Keratinocyte (primary cell): ENCODE measurements around the gene HECA. TPM values are rescaled to one million over a fixed set of nuclear protein-coding genes. Genes with fewer than 3 reads are reported as not detected.

ENCODE experiments used
- DNase-seq: peaks from one replicate; pipeline ENCODE4 v3.0.0-alpha.2; 2011; ENCODE audit warnings: low read depth, missing footprints, low spot score
- FAIRE-seq: peaks from 2 replicates; lab custom pipeline; 2011; peaks lifted over from hg19 to GRCh38; lab: Jason Lieb, UNC
- H2AFZ ChIP-seq: 2 replicates; pipeline ENCODE4 v1.6.0; 2012; ENCODE audit warnings: low read length, control low read depth, inconsistent platforms; ENCODE audit not compliant: control insufficient read depth
- H3K27ac ChIP-seq: 2 replicates; pipeline ENCODE4 v1.5.1; 2011; ENCODE audit warnings: low read length; ENCODE audit not compliant: control insufficient read depth, insufficient read depth
- H3K27me3 ChIP-seq: 3 replicates; pipeline ENCODE4 v1.6.0; 2011; ENCODE audit warnings: low read length; ENCODE audit not compliant: control insufficient read depth, insufficient read depth; ENCODE audit errors: extremely low read depth
- H3K36me3 ChIP-seq, 2 experiments: 2 replicates in 1 of 2; 3 replicates in 1 of 2; pipeline ENCODE4 v1.5.1; 2011; ENCODE audit warnings: low read length in 2 of 2, mild to moderate bottlenecking in 1 of 2; ENCODE audit not compliant: control insufficient read depth in 2 of 2, insufficient read depth in 2 of 2; ENCODE audit errors: extremely low read depth in 1 of 2
- H3K4me1 ChIP-seq: 3 replicates; pipeline ENCODE4 v1.5.1; 2011; ENCODE audit warnings: low read length; ENCODE audit not compliant: control insufficient read depth, insufficient read depth; ENCODE audit errors: extremely low read depth
- H3K4me2 ChIP-seq: 3 replicates; pipeline ENCODE4 v1.6.0; 2011; ENCODE audit warnings: low read depth, low read length; ENCODE audit not compliant: control insufficient read depth, insufficient read depth; ENCODE audit errors: extremely low read depth
- H3K4me3 ChIP-seq, 3 experiments: fragments of 200-600 bp in 1 of 3; sonication (generic) in 1 of 3; 2 replicates in 2 of 3; 3 replicates in 1 of 3; pipeline ENCODE4 v1.5.1; 2011 to 2016; ENCODE audit warnings: low read length in 3 of 3, mild to moderate bottlenecking in 3 of 3, control low read depth in 2 of 3, inconsistent platforms in 1 of 3, low read depth in 1 of 3, mixed read lengths in 1 of 3, mixed run types in 1 of 3, moderate library complexity in 1 of 3; ENCODE audit not compliant: control insufficient read depth in 2 of 3, insufficient read depth in 2 of 3; ENCODE audit errors: extremely low read depth in 1 of 3
- H3K79me2 ChIP-seq: 2 replicates; pipeline ENCODE4 v1.6.0; 2012; ENCODE audit warnings: low read length; ENCODE audit not compliant: control insufficient read depth, insufficient read depth
- H3K9ac ChIP-seq: 3 replicates; pipeline ENCODE4 v1.6.0; 2011; ENCODE audit warnings: low read length; ENCODE audit not compliant: control insufficient read depth, insufficient read depth; ENCODE audit errors: extremely low read depth
- H3K9me1 ChIP-seq: 3 replicates; pipeline ENCODE4 v1.6.0; 2011; ENCODE audit warnings: low read length; ENCODE audit not compliant: control insufficient read depth, insufficient read depth; ENCODE audit errors: extremely low read depth
- H3K9me3 ChIP-seq: 2 replicates; pipeline ENCODE4 v1.5.1; 2012; ENCODE audit warnings: low read depth, low read length; ENCODE audit not compliant: control insufficient read depth
- H4K20me1 ChIP-seq: 3 replicates; pipeline ENCODE4 v1.6.0; 2011; ENCODE audit warnings: low read length; ENCODE audit not compliant: control insufficient read depth, insufficient read depth; ENCODE audit errors: extremely low read depth
- EZH2 ChIP-seq: IDR thresholded peaks from one replicate; pipeline ENCODE4 v1.6.1; 2012; ENCODE audit warnings: inconsistent platforms, mild to moderate bottlenecking, low read length, moderate library complexity
- dilution Hi-C: fragments of 300-500 bp; cut with MboI; formaldehyde crosslinking; loops from one replicate; pipeline ENCODE4 v1.7.0; 2020; ENCODE audit warnings: low sequenced_read_pairs; ENCODE audit not compliant: extremely low pct_ligation_motif_present
- polyA plus RNA-seq, 5 experiments: library from polyadenylated mRNA; depleted of rRNA in 3 of 5; stranded (reverse) in 3 of 5; stranded (forward) in 1 of 5; unstranded in 1 of 5; fragments of >200 nt; gene quantifications; 1 replicate in 1 of 5; 2 replicates in 3 of 5; 3 replicates in 1 of 5; pipeline versions ENCODE4 v1.2.1 to v1.2.3, GENCODE V29; 2011 to 2012; ENCODE audit warnings: missing spikeins in 2 of 5, low read depth in 1 of 5, low replicate concordance in 1 of 5
- TF ChIP-seq, protein P1 (sequence below), 3 experiments: IDR thresholded peaks in 1 of 3; conservative IDR thresholded peaks in 1 of 3; optimal IDR thresholded peaks in 1 of 3; 2 replicates in 2 of 3; 3 replicates in 1 of 3; pipeline versions ENCODE3 to v1.5.1; 2011; ENCODE audit warnings: low read length in 3 of 3, mild to moderate bottlenecking in 3 of 3, moderate library complexity in 2 of 3, control low read depth in 1 of 3, inconsistent platforms in 1 of 3; ENCODE audit not compliant: insufficient read depth in 2 of 3; ENCODE audit errors: extremely low read depth in 1 of 3

HECA gene
- polyA plus RNA-seq, 1 donor (not counting 4 experiments of a cell fraction or from before 2014, with no cell fraction given), result 12.3 TPM

DNA sequence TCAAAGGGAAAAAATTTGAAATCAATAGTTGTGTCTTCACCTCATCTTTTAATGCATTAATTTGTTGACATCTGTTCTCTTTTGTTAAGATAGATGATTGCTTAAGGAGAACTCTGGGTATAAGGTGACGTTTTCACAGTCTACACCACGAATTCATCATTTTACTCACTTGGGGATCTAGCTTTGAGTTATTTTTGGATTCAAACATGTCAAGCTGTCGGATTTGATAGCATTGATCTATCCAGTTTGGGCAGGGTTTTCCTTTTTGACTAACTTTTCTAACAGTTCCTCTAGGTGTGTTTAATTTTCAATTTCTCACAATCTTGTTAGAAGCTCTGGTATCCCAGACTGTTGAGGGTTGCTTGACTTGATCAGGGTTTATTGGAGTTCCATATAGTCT is 49.6 kb downstream of the HECA start:
- FAIRE-seq (no peak), DNase-seq (no peak)
- H3K27ac ChIP-seq, result no peak overlapping the region
- H4K20me1 ChIP-seq, result no peaks in the 10 kb centered on the region
- dilution Hi-C loops, result no loop called here
- no peak overlapping the region for H3K4me3 ChIP-seq
- H3K9me3 ChIP-seq, result no peaks in the 10 kb centered on the region
- H3K79me2 ChIP-seq, result no peaks in the 10 kb centered on the region
- no peak overlapping the region for H3K9ac ChIP-seq
- peaks cover 8% of the 10 kb centered on the region for H3K4me1 ChIP-seq
- H3K27me3 ChIP-seq, result no peaks in the 10 kb centered on the region
- H3K9me1 ChIP-seq, result no peaks in the 10 kb centered on the region
- H3K36me3 ChIP-seq, result no peaks in the 10 kb centered on the region
- H2AFZ ChIP-seq, result no peak overlapping the region
- H3K4me2 ChIP-seq, result no peak overlapping the region
- TF ChIP-seq EZH2, result no peak
- TF ChIP-seq, protein P1, sequence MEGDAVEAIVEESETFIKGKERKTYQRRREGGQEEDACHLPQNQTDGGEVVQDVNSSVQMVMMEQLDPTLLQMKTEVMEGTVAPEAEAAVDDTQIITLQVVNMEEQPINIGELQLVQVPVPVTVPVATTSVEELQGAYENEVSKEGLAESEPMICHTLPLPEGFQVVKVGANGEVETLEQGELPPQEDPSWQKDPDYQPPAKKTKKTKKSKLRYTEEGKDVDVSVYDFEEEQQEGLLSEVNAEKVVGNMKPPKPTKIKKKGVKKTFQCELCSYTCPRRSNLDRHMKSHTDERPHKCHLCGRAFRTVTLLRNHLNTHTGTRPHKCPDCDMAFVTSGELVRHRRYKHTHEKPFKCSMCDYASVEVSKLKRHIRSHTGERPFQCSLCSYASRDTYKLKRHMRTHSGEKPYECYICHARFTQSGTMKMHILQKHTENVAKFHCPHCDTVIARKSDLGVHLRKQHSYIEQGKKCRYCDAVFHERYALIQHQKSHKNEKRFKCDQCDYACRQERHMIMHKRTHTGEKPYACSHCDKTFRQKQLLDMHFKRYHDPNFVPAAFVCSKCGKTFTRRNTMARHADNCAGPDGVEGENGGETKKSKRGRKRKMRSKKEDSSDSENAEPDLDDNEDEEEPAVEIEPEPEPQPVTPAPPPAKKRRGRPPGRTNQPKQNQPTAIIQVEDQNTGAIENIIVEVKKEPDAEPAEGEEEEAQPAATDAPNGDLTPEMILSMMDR (optimal IDR thresholded peaks at IDR 0.05 in 1 of 3, IDR thresholded peaks at IDR 0.05 in 1 of 3, conservative IDR thresholded peaks at IDR 0.05 in 1 of 3; ENCODE audit: extremely low read depth in 1 of 3, insufficient read depth in 2 of 3, low read length in 3 of 3), result no peak

DNA sequence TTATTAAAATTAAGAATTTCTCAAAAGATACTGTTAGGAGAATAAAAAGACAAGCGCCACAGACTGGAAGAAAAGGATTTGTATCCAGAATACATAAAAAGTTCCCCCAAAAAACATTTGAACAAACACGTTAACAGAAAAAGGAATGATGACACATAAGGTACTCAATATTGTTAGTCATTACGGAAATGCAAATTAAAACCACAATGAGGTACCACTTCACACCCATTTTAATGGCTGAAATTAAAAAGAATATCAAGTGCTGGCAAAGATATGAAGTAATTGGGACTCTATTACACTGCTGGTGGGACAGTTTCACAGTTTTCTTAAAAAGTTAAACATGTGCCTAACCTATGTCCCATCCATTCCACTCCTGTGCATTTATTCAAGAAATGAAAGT is 51.4 kb downstream of the HECA start:
- no peak overlapping the region for H3K27ac ChIP-seq
- H2AFZ ChIP-seq, result no peak overlapping the region
- H3K9ac ChIP-seq, result no peak overlapping the region
- no peaks in the 10 kb centered on the region for H3K9me3 ChIP-seq
- FAIRE-seq (no peak), DNase-seq (no peak)
- H4K20me1 ChIP-seq, result no peaks in the 10 kb centered on the region
- H3K27me3 ChIP-seq, result no peaks in the 10 kb centered on the region
- H3K9me1 ChIP-seq, result no peaks in the 10 kb centered on the region
- no peaks in the 10 kb centered on the region for H3K79me2 ChIP-seq
- H3K4me2 ChIP-seq, result no peak overlapping the region
- dilution Hi-C loops, result no loop called here
- H3K4me1 ChIP-seq, result peaks cover 8% of the 10 kb centered on the region
- H3K36me3 ChIP-seq, result no peaks in the 10 kb centered on the region
- no peak overlapping the region for H3K4me3 ChIP-seq
- TF ChIP-seq, protein P1 (optimal IDR thresholded peaks at IDR 0.05 in 1 of 3, IDR thresholded peaks at IDR 0.05 in 1 of 3, conservative IDR thresholded peaks at IDR 0.05 in 1 of 3; ENCODE audit: extremely low read depth in 1 of 3, insufficient read depth in 2 of 3, low read length in 3 of 3), result no peak
- TF ChIP-seq EZH2, result no peak
